ENCODE data around the gene GUCY2D.
"Not testable (repeated sequence)": the region's sequence is repeated elsewhere in the genome, so short reads cannot be mapped to it uniquely, and the experiment has no call there.

The GUCY2D gene

DNA sequence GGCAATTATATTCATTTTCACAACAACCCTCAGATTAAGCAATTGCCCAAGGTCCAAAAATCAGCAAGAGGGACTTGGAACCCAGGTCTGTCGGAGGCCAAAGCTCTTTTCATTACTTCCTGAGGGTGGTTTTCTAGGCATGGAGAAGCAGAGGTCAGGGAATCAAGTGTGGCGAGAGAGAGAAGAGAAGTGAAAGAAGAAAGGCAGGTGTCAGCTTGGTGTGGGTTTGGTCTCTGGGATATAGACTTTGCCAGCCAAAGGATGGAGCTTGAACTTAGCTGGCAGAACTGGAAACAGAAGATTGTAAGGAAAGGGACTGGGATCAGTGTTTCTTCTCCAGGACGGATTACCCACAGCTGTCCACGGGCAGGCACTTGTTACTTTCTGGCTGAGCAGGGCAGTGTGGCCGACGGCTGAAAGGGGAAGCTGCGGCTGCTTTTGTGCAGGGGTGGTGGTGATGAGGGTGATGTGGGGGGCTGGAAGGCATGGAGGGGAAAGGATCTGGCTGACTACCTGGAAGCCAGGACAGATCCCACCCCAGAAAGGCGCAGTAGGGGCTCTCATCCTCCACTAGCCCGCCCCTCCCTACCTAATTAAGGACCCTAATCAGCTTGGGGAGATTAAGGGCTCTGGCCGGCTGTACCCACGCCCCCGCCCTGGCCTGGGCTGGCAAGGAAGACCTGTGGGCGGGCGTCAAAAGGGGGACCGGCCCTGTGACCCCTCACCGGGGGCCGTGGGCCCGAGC, at the start of gene GUCY2D:
Gene GUCY2D (plus strand): TSS at position 640 of the 745 bp plus-strand sequence. CDS start 433 bp downstream, outside the sequence.
- DNase-seq (ENCODE audit: extremely low spot score) = no peak
- TF ChIP-seq CTBP1 (IDR thresholded peaks at IDR 0.05; ENCODE audit: borderline replicate concordance) = no peak
- ChIA-PET CTCF (interaction anchor here (0.6 to 1.1 kb wide), 3 partner anchors 8 to 258 kb away, joined by 3 to 4 read pairs (median 3); no protein-coding TSS in a partner anchor), POLR2A (interaction anchor here (1.2 to 1.4 kb wide), 2 partner anchors 12 to 86 kb away, joined by 4 read pairs; partner anchors contain the start of gene RNF227)

GRCh38 chr17:7953266-7953665, 49.1 kb upstream of the GUCY2D start:
- ChIA-PET POLR2A (interaction anchor here (1.4 kb wide), 1 partner anchor 20 kb away, joined by 5 read pairs; no protein-coding TSS in a partner anchor), CTCF (interaction anchor here (0.6 kb wide), 1 partner anchor 13 kb away, joined by 3 read pairs; no protein-coding TSS in a partner anchor)
- DNase-seq (ENCODE audit: extremely low spot score) = not testable (repeated sequence)

- DNase-seq (ENCODE audit: extremely low spot score) = no peak
- CTCF ChIA-PET = no interaction called here
- POLR2A ChIA-PET = interaction anchor here (1.2 kb wide), 1 partner anchor 24 kb away, joined by 3 read pairs; the partner anchor contains the start of genes CNTROB and TRAPPC1
Measured at GRCh38 chr17:7955414-7956227, 46.8 kb upstream of the GUCY2D start.

DNA sequence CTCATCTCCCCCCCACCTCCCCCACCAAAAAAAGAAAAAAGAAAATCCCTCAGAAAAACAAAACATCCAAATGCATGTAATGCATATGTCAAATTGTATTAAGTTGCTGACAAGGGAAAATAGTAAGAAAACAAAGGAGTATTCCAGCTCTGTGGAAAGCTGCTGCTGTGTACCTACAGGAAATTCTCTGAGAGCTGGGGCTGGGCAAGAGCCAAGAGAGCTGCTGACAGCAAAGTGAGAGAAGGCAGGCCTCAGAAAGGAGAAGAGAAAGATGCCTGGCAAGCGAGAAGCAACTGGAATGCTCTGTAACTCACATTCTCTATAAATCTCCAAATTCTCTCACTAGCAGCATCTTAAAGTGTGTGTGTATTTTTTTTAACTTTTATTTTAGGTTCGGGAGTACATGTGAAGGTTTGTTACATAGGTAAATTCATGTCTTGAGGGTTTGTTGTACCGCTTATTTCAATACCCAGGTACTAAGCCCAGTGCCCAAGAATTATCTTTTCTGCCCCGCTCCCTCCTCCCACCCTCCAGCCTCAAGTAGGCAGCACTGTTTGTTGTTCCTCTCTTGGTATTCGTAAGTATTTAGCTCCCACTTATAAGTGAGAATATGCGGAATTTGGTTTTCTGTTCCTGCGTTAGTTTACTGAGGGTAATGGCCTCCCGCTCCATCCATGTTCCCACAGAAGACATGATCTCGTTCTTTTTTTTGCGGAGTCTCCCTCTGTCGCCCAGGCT, 46.0 kb upstream of the GUCY2D start:
- CTCF ChIA-PET = no interaction called here
- TF ChIP-seq SP1 (IDR thresholded peaks at IDR 0.05) = no peak
- TF ChIP-seq FOXM1 (IDR thresholded peaks at IDR 0.05; ENCODE audit: borderline replicate concordance) = no peak
- no peak for TF ChIP-seq SUZ12 (IDR thresholded peaks at IDR 0.05)
- no peak for TF ChIP-seq CTBP1 (IDR thresholded peaks at IDR 0.05; ENCODE audit: borderline replicate concordance)
- TF ChIP-seq BHLHE40 (IDR thresholded peaks at IDR 0.05; ENCODE audit: borderline replicate concordance) = no peak
- no peak for TF ChIP-seq FOXA1 (IDR thresholded peaks at IDR 0.05)
- no peak for TF ChIP-seq HDGF (IDR thresholded peaks at IDR 0.05; ENCODE audit: borderline replicate concordance)
- POLR2A ChIA-PET = interaction anchor here (1.2 kb wide), 1 partner anchor 24 kb away, joined by 3 read pairs; the partner anchor contains the start of genes CNTROB and TRAPPC1
- no peak for DNase-seq (ENCODE audit: extremely low spot score)

More at GRCh38 chr17:7955414-7956227, 46.8 kb upstream of the GUCY2D start:
- no peak for TF ChIP-seq ARNT (IDR thresholded peaks at IDR 0.05)
- no peak for TF ChIP-seq FOXA1 (IDR thresholded peaks at IDR 0.05)
- no peak for TF ChIP-seq PKNOX1 (IDR thresholded peaks at IDR 0.05)
- TF ChIP-seq SUZ12 (IDR thresholded peaks at IDR 0.05) = no peak

- CTCF ChIA-PET = interaction anchor here (0.6 kb wide), 1 partner anchor 117 kb away, joined by 5 read pairs; no protein-coding TSS in a partner anchor
- DNase-seq (ENCODE audit: extremely low spot score) = no peak
- TF ChIP-seq ARNT (IDR thresholded peaks at IDR 0.05) (no peak), FOXM1 (IDR thresholded peaks at IDR 0.05; ENCODE audit: borderline replicate concordance) (no peak), NFRKB (IDR thresholded peaks at IDR 0.05) (no peak), TARDBP (IDR thresholded peaks at IDR 0.05) (no peak), CTBP1 (IDR thresholded peaks at IDR 0.05; ENCODE audit: borderline replicate concordance) (no peak), HDGF (IDR thresholded peaks at IDR 0.05; ENCODE audit: borderline replicate concordance) (no peak), LEF1 (IDR thresholded peaks at IDR 0.05; ENCODE audit: borderline replicate concordance) (no peak), SP1 (IDR thresholded peaks at IDR 0.05) (no peak), PKNOX1 (IDR thresholded peaks at IDR 0.05) (no peak), ZNF384 (IDR thresholded peaks at IDR 0.05) (no peak), FOXA1 (IDR thresholded peaks at IDR 0.05) (no peak), ELF4 (IDR thresholded peaks at IDR 0.05) (no peak), FOXK2 (IDR thresholded peaks at IDR 0.05) (no peak), L3MBTL2 (conservative IDR thresholded peaks at IDR 0.05) (no peak)
- POLR2A ChIA-PET = no interaction called here
Measured at GRCh38 chr17:7959503-7960253, 42.7 kb upstream of the GUCY2D start.

- no peak for DNase-seq (ENCODE audit: extremely low spot score)
- TF ChIP-seq ARNT (IDR thresholded peaks at IDR 0.05) (no peak), TARDBP (IDR thresholded peaks at IDR 0.05) (no peak), LEF1 (IDR thresholded peaks at IDR 0.05; ENCODE audit: borderline replicate concordance) (no peak), HDGF (IDR thresholded peaks at IDR 0.05; ENCODE audit: borderline replicate concordance) (no peak), PKNOX1 (IDR thresholded peaks at IDR 0.05) (no peak), FOXM1 (IDR thresholded peaks at IDR 0.05; ENCODE audit: borderline replicate concordance) (no peak), NFRKB (IDR thresholded peaks at IDR 0.05) (no peak), FOXK2 (IDR thresholded peaks at IDR 0.05) (no peak), SP1 (IDR thresholded peaks at IDR 0.05) (no peak), FOXA1 (IDR thresholded peaks at IDR 0.05) (no peak), ELF4 (IDR thresholded peaks at IDR 0.05) (no peak), ZNF384 (IDR thresholded peaks at IDR 0.05) (no peak), BHLHE40 (IDR thresholded peaks at IDR 0.05; ENCODE audit: borderline replicate concordance) (no peak), L3MBTL2 (conservative IDR thresholded peaks at IDR 0.05) (no peak)
- ChIA-PET CTCF (interaction anchor here (0.7 kb wide), 1 partner anchor 50 kb away, joined by 9 read pairs; no protein-coding TSS in a partner anchor), POLR2A (interaction anchor here (1.0 kb wide), 1 partner anchor 28 kb away, joined by 3 read pairs; no protein-coding TSS in a partner anchor)
Measured at GRCh38 chr17:7961421-7961820, 41.0 kb upstream of the GUCY2D start.
